Erythroblast (primary cell): ENCODE measurements around the gene CTNS.

Experiments
- DNase-seq, 2 experiments: peaks; one replicate each; lab custom pipeline; 2025; lab: John Stamatoyannopoulos, UW
- GATA1 ChIP-seq: IDR thresholded peaks from 2 replicates; pipeline ENCODE4 v1.6.1; 2011; ENCODE audit warnings: low read depth, mild to moderate bottlenecking, control low read depth, low read length, moderate library complexity
- POLR2A ChIP-seq: IDR thresholded peaks from 2 replicates; pipeline ENCODE4 v1.6.1; 2011; ENCODE audit warnings: mild to moderate bottlenecking, low read length

CTNS gene

GRCh38 chr17:3639981-3640596 is 3.5 kb downstream of the CTNS start:
- DNase-seq: peak; percentile 86 to 93

GRCh38 chr17:3641014-3641413 is 4.5 kb downstream of the CTNS start:
- TF ChIP-seq POLR2A (no peak), GATA1 (no peak)
- DNase-seq: no peak

More at GRCh38 chr17:3639981-3640596, 3.5 kb downstream of the CTNS start:
- TF ChIP-seq GATA1: no peak
- peak; percentile 34 for TF ChIP-seq POLR2A

- DNase-seq: no peak
- no peak for TF ChIP-seq GATA1
- no peak for TF ChIP-seq POLR2A
These were observed 5.3 kb downstream of the CTNS start for GRCh38 chr17:3641717-3642486.

- TF ChIP-seq GATA1: no peak
- TF ChIP-seq POLR2A: no peak
- DNase-seq: no peak
These were observed 7.4 kb downstream of the CTNS start for GRCh38 chr17:3643889-3644349.

DNA sequence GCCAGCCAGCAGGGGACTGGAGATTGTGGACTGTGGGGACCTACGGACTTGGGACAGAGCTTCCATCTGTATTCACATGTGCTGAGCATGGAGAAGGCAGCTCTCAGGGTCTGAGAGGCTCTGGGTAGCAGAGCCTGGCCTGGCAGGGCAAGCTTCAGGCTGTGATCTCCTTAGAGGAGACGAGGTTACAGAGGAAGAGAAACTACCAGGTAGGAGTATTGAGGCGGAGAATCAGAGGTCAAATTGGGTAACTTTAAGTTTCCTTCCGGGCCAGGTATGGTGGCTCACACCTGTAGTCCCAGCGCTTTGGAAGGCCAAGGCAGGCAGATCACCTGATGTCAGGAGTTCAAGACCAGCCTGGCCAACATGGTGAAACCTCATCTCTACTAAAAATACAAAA is 8.8 kb downstream of the CTNS start:
- no peak for TF ChIP-seq GATA1
- no peak for TF ChIP-seq POLR2A
- DNase-seq: no peak

DNA sequence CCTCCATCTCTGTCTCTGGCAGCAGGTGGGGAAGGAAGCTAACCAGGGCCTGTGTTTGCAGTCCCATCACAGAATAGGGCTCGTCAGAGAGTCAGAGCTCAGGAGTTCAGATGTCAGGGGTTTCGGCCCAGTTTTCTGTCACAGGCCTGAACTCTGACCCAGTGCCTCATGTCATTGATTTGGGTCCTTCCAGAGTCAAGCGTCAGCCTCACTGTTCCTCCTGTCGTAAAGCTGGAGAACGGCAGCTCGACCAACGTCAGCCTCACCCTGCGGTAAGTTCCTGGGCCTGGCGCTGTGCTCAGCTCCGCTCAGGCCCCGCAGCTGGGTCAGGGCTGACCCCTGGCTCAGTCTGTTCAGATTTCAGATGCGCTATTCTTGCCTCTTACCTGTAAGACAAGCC is 10.7 kb downstream of the CTNS start:
- DNase-seq: no peak
- no peak for TF ChIP-seq POLR2A
- TF ChIP-seq GATA1: no peak

GRCh38 chr17:3647769-3648555 is 11.4 kb downstream of the CTNS start:
- TF ChIP-seq GATA1 (no peak), POLR2A (no peak)
- DNase-seq: peak; percentile 53 to 65

DNA sequence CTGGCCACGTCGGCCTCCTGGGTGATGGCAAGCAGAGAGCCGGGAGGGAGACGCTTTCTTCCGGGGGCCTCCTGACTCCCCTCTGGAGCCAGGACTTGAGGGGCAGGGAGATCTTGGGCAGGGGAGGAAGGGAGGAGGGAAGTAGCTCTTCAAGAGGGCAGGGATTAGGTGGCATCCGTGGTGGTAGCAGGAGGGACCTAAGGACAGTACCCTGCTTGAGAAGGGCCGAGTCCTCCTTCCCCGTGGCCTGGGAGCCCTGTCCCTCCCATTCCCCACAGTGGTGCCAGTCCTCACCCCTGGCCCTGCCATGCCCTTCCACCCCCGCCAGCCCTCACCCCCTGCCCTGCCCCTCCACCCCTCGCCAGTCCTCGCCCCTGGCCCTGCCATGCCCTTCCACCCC is 19.2 kb downstream of the CTNS start:
- no peak for TF ChIP-seq GATA1
- no peak for TF ChIP-seq POLR2A
- DNase-seq: no peak

DNA sequence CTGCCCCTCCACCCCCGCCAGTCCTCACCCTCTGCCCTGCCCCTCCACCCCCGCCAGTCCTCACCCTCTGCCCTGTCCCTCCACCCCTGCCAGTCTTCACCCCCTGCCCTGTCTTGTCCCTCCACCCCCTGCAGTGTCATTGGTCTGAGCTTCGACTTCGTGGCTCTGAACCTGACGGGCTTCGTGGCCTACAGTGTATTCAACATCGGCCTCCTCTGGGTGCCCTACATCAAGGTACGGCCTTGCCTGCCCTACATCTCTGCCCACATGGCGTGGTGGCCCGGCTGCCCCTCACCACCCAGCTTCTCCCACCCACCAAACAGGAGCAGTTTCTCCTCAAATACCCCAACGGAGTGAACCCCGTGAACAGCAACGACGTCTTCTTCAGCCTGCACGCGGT is 19.8 kb downstream of the CTNS start:
- DNase-seq: no peak
- no peak for TF ChIP-seq POLR2A
- no peak for TF ChIP-seq GATA1

GRCh38 chr17:3656755-3657587 is 20.4 kb downstream of the CTNS start:
- DNase-seq: no peak
- TF ChIP-seq POLR2A (no peak), GATA1 (no peak)

DNA sequence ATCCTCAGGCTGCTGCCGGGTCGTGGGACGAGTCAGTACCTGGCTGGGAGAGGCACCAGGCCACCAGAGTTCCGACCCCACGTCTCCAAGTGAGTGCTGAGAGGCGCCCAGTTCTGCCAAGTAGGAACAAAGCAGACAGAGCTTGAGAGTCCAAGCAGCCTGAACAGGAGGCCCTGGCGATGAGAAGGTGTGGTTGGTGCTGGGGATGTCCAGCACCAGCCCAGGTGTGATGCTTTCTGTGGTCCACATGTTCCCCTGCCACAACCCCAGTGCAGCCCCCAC is 21.0 kb downstream of the CTNS start:
- TF ChIP-seq GATA1: no peak
- no peak for DNase-seq

GRCh38 chr17:3657874-3658783 is 21.6 kb downstream of the CTNS start:
- no peak for DNase-seq
- TF ChIP-seq GATA1 (no peak), POLR2A (no peak)
